ENCODE measurements around the gene SAP30L. TPM values are rescaled to one million over a fixed set of nuclear protein-coding genes. Genes with fewer than 3 reads are reported as not detected.

Gene SAP30L
- total RNA-seq, 1 experiment from 2014 or later: 53.0 TPM

DNA sequence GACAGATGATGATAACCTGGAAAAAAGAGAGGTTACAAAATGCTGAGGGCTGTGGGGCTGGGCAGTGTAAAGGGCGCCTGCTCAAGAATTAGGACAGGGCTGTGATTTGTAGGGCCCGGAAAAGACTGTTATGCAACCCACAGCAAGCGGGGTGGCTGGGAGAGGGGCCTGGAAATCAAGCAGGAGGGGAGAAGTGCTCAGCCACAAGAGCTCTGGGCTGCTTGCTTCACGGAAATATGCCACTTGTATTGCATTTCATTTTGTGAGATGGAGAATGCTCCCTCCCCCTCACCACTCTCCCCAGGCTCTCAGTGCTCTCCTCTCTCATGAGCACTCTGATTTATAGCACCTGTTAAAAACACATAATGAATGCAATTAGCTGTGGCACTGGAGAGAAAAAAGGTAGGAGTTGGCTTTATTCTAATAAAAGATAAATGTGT is 40.6 kb downstream of the SAP30L start:
- Histone ChIP-seq H3K9me3 (ENCODE audit: insufficient read depth, low read depth) (no peaks in the 10 kb centered on the region), H2AFZ (no peak overlapping the region), H3K4me1 (replicated peaks; ENCODE audit: insufficient read depth) (no peaks in the 10 kb centered on the region), H3K27me3 (ENCODE audit: insufficient read depth, low read depth) (peaks cover 53% of the 10 kb centered on the region), H3K27ac (no peak overlapping the region), H3K4me2 (no peak overlapping the region), H3K36me3 (ENCODE audit: low read depth) (no peaks in the 10 kb centered on the region), H3K9me2 (ENCODE audit: insufficient read depth) (no peaks in the 10 kb centered on the region), H3K79me2 (ENCODE audit: low read depth) (no peaks in the 10 kb centered on the region), H4K20me1 (ENCODE audit: insufficient read depth) (no peaks in the 10 kb centered on the region), H3F3A (ENCODE audit: insufficient read depth, low read depth) (no peaks in the 10 kb centered on the region), H3K4me3 (no peak overlapping the region)
- DNase-seq: no peak
- ChIA-PET CTCF (no interaction called here), POLR2A (ENCODE audit: unreplicated experiment) (interaction anchor here (0.7 kb wide), 1 partner anchor 27 kb away, joined by 6 read pairs; no protein-coding TSS in a partner anchor)
- no TSS peak for BruUV-seq (replicated peaks)
- TF ChIP-seq EZH2 (IDR thresholded peaks at IDR 0.05; ENCODE audit: low read depth): no peak
- TF ChIP-seq, protein P1, sequence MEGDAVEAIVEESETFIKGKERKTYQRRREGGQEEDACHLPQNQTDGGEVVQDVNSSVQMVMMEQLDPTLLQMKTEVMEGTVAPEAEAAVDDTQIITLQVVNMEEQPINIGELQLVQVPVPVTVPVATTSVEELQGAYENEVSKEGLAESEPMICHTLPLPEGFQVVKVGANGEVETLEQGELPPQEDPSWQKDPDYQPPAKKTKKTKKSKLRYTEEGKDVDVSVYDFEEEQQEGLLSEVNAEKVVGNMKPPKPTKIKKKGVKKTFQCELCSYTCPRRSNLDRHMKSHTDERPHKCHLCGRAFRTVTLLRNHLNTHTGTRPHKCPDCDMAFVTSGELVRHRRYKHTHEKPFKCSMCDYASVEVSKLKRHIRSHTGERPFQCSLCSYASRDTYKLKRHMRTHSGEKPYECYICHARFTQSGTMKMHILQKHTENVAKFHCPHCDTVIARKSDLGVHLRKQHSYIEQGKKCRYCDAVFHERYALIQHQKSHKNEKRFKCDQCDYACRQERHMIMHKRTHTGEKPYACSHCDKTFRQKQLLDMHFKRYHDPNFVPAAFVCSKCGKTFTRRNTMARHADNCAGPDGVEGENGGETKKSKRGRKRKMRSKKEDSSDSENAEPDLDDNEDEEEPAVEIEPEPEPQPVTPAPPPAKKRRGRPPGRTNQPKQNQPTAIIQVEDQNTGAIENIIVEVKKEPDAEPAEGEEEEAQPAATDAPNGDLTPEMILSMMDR (conservative IDR thresholded peaks at IDR 0.05): no peak
- intact Hi-C loops (cut with micrococcal nuclease; ENCODE audit: unreplicated experiment): no loop called here

DNA sequence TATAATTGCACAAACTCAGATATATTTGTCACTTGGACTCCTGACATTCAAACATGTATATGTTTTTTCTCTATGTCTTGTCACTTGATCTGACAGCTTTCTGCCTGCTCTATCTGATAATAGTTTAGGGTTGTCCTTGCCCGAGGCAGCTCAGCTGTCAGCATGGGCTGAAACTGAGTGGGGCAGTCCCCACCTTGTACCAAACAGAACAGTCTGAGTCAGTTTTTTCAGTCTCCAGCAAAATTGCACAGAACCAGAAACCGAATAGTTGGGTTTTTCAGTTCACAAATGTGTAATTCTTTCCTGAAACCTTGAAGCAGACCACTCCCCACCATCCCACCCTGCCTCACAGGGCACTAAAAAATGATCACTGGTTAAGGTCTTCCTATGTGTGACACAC is 41.7 kb downstream of the SAP30L start:
- Histone ChIP-seq H3K79me2 (ENCODE audit: low read depth) (no peaks in the 10 kb centered on the region), H3K27ac (no peak overlapping the region), H3K27me3 (ENCODE audit: insufficient read depth, low read depth) (peaks cover 47% of the 10 kb centered on the region), H3K4me1 (replicated peaks; ENCODE audit: insufficient read depth) (no peaks in the 10 kb centered on the region), H3K4me2 (no peak overlapping the region), H3K36me3 (ENCODE audit: low read depth) (no peaks in the 10 kb centered on the region), H3K4me3 (no peak overlapping the region), H3K9me2 (ENCODE audit: insufficient read depth) (no peaks in the 10 kb centered on the region), H3K9me3 (ENCODE audit: insufficient read depth, low read depth) (no peaks in the 10 kb centered on the region), H4K20me1 (ENCODE audit: insufficient read depth) (no peaks in the 10 kb centered on the region), H2AFZ (no peak overlapping the region), H3F3A (ENCODE audit: insufficient read depth, low read depth) (no peaks in the 10 kb centered on the region)
- POLR2A ChIA-PET (ENCODE audit: unreplicated experiment): interaction anchor here (0.7 kb wide), 1 partner anchor 11 kb away, joined by 3 read pairs; no protein-coding TSS in a partner anchor
- TF ChIP-seq EZH2 (IDR thresholded peaks at IDR 0.05; ENCODE audit: low read depth): no peak
- TF ChIP-seq, protein P1 (conservative IDR thresholded peaks at IDR 0.05): no peak
- BruUV-seq (replicated peaks): no TSS peak
- no peak for DNase-seq
- intact Hi-C loops (cut with micrococcal nuclease; ENCODE audit: unreplicated experiment): no loop called here
- CTCF ChIA-PET: no interaction called here

DNA sequence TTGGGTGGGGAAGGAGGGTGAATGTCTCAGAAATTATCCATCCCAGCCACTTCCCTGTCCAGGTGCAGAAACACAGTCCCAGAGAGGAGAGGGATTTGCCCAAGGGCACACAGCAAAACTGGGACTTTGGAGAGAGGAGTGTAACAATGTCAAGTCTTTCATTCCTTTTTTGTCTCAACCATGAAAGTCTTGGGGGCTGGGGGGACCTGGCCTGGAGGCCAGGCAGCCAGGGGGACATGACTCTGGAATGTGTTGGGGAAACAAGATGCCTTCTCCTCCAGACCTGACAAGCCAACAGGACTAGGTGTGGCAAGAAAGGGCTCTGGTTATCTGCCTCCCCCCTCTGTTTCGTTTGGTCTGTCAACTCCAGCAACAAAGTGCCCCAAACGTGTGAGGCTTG is 46.1 kb downstream of the SAP30L start:
- H3K36me3 ChIP-seq (ENCODE audit: low read depth): no peaks in the 10 kb centered on the region
- BruUV-seq (replicated peaks): no TSS peak
- no peaks in the 10 kb centered on the region for H4K20me1 ChIP-seq (ENCODE audit: insufficient read depth)
- no peak for DNase-seq
- H3K79me2 ChIP-seq (ENCODE audit: low read depth): no peaks in the 10 kb centered on the region
- H3K4me3 ChIP-seq: no peak overlapping the region
- intact Hi-C loops (cut with micrococcal nuclease; ENCODE audit: unreplicated experiment): loop anchor here (10.0 kb wide), 1 partner anchor 657 kb away; no protein-coding TSS in a partner anchor
- ChIA-PET CTCF (no interaction called here), POLR2A (ENCODE audit: unreplicated experiment) (no interaction called here)
- TF ChIP-seq, protein P1 (conservative IDR thresholded peaks at IDR 0.05): no peak
- no peak for TF ChIP-seq EZH2 (IDR thresholded peaks at IDR 0.05; ENCODE audit: low read depth)
- 0 out of 2 replicates have a peak, but pooled peaks cover 3% of the 10 kb centered on the region for H3K9me2 ChIP-seq (ENCODE audit: insufficient read depth)
- no peaks in the 10 kb centered on the region for H3K4me1 ChIP-seq (replicated peaks; ENCODE audit: insufficient read depth)
- peaks cover 10% of the 10 kb centered on the region for H3K27me3 ChIP-seq (ENCODE audit: insufficient read depth, low read depth)
- no peaks in the 10 kb centered on the region for H3K9me3 ChIP-seq (ENCODE audit: insufficient read depth, low read depth)
- no peak overlapping the region for H3K4me2 ChIP-seq
- no peaks in the 10 kb centered on the region for H3F3A ChIP-seq (ENCODE audit: insufficient read depth, low read depth)
- H2AFZ ChIP-seq: no peak overlapping the region
- H3K27ac ChIP-seq: no peak overlapping the region

Data from PC-9 (cell line).